Lower lobe of right lung (tissue), 2 donors: ENCODE measurements around the gene SHMT2. TPM values are rescaled to one million over a fixed set of nuclear protein-coding genes. Genes with fewer than 3 reads are reported as not detected.

Source experiments
- ATAC-seq, 2 donors: fragments of 200-7000 bp; cut with Tn5 transposase; one replicate each; pipeline ENCODE4 v1.9.1; 2020 to 2022; ENCODE audit warnings: mild to moderate bottlenecking in 2 of 2, moderate library complexity in 2 of 2
- DNase-seq: peaks from one replicate; pipeline ENCODE4 v3.0.0-alpha.2; 2020
- H3K27ac ChIP-seq: fragments of 200-600 bp; one replicate; pipeline ENCODE4 v1.8.0; 2022
- H3K27me3 ChIP-seq: fragments of 200-600 bp; one replicate; pipeline ENCODE4 v1.8.0; 2022; ENCODE audit warnings: low read depth
- H3K36me3 ChIP-seq: fragments of 200-600 bp; one replicate; pipeline ENCODE4 v1.8.0; 2022; ENCODE audit warnings: mild to moderate bottlenecking
- H3K4me1 ChIP-seq: fragments of 200-600 bp; one replicate; pipeline ENCODE4 v1.8.0; 2022
- H3K4me3 ChIP-seq: fragments of 200-600 bp; one replicate; pipeline ENCODE4 v1.8.0; 2022; ENCODE audit warnings: mild to moderate bottlenecking
- H3K9me3 ChIP-seq: fragments of 200-600 bp; one replicate; pipeline ENCODE4 v1.8.0; 2022
- intact Hi-C: fragments of 100-400 bp; cut with DNase I; formaldehyde crosslinking; loops from one replicate; pipeline ENCODE4 v1.11.0; 2022
- total RNA-seq: library from RNA; stranded (reverse); fragmentation: NEBNext Ultra II Directional; extraction: Animal tissue kit (Norgen Biotek cat#: 25700); gene quantifications from one replicate; pipeline ENCODE4 v1.2.1, GENCODE V29; 2021
- TF ChIP-seq, protein P1 (sequence below): fragments of 200-600 bp; IDR thresholded peaks from one replicate; pipeline ENCODE4 v1.8.0; 2022; ENCODE audit warnings: antibody characterized with exemption, mild to moderate bottlenecking
- donor health status: DM: no; HTN: yes; CAD: no; lungs with severe emphysema.

SHMT2 gene
- total RNA-seq, 1 donor from 2014 or later = 66.6 TPM

DNA sequence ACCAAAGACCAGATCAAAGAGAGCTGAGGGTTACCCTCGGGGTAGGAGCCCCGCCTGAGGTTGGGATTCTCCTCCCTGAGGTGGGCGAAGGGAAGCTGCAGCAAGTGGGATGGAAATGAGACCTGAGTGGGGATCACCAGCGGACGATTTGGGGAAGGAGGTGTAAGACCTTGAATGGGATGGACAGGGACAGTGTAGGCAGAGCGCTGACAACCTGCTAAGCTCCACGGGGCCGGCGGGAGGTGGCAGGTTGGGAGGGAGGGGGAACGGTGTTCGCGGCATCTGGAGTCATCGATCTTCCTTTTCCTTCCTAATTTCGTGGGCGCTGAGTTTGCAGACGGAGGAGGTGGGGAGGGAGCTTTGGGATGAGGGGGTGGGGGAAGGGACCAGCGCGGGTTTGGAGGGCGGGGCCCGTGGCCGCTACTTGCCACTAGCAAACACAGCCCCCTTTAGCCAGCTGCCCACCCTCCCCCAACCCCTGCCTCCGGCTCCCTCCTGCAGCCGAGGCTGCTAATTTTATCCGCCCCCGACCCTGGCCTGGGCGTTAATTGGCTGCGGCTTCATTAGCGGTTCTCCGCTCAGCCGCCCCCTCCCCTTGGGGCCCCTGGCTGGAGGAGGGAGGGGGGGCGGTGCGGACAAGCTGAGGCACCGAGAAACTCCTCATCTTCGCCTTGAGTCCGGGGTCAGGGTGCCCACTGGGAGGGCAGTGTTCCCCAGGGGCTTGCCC, 2.8 kb upstream of the SHMT2 start:
- peaks cover 5% of the 10 kb centered on the region for H3K36me3 ChIP-seq
- H3K27me3 ChIP-seq = peaks cover 58% of the 10 kb centered on the region
- intact Hi-C loops = no loop called here
- TF ChIP-seq, protein P1, sequence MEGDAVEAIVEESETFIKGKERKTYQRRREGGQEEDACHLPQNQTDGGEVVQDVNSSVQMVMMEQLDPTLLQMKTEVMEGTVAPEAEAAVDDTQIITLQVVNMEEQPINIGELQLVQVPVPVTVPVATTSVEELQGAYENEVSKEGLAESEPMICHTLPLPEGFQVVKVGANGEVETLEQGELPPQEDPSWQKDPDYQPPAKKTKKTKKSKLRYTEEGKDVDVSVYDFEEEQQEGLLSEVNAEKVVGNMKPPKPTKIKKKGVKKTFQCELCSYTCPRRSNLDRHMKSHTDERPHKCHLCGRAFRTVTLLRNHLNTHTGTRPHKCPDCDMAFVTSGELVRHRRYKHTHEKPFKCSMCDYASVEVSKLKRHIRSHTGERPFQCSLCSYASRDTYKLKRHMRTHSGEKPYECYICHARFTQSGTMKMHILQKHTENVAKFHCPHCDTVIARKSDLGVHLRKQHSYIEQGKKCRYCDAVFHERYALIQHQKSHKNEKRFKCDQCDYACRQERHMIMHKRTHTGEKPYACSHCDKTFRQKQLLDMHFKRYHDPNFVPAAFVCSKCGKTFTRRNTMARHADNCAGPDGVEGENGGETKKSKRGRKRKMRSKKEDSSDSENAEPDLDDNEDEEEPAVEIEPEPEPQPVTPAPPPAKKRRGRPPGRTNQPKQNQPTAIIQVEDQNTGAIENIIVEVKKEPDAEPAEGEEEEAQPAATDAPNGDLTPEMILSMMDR = no peak
- ATAC-seq (no peak), DNase-seq (no peak)
- peaks cover 44% of the 10 kb centered on the region for H3K4me1 ChIP-seq
- H3K27ac ChIP-seq = no peak overlapping the region
- no peaks in the 10 kb centered on the region for H3K9me3 ChIP-seq
- H3K4me3 ChIP-seq = no peak overlapping the region

DNA sequence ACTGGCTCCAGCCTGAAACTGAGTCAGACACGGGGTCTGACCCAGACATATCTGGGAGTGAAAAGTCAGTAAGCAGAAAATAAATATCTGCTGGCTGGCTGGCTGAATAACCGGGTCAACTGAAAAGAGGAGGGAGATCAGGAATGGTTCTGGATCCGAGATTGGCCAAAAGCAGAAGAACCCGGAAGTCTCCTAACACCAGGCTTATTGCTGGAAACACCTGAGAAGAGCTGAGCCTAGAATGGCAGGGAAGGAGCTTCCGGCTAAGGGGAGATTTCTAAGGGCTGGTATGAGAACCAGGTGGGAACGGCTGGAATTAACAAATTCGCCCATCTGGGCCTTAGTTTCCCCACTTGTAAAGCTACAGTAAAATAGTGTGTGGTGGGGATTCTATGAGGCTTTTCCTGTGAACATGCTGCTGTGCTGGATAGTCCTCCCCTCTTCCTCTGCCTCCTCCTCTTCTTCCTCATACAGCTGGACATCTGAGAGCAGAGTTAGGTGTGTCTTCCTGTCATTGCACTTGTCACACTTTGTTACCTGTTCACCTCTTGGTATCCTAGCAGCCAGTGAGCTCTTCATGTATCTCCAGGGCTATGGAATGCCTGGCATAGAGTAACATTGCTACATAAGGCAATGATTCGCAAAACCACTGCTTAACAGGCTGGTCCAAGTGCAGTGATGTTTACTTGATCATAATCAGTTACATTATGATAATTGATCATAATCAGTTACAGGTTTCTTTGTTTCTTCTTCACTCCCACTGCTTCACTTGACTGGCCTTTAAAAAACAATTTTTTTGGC, 2.0 kb upstream of the SHMT2 start:
- H3K4me3 ChIP-seq = no peak overlapping the region
- ATAC-seq = no peak
- H3K36me3 ChIP-seq = peaks cover 13% of the 10 kb centered on the region
- TF ChIP-seq, protein P1 = no peak
- H3K4me1 ChIP-seq = peaks cover 44% of the 10 kb centered on the region
- no peak overlapping the region for H3K27ac ChIP-seq
- H3K9me3 ChIP-seq = no peaks in the 10 kb centered on the region
- peaks cover 50% of the 10 kb centered on the region for H3K27me3 ChIP-seq
- intact Hi-C loops = no loop called here
- DNase-seq = no peak

DNA sequence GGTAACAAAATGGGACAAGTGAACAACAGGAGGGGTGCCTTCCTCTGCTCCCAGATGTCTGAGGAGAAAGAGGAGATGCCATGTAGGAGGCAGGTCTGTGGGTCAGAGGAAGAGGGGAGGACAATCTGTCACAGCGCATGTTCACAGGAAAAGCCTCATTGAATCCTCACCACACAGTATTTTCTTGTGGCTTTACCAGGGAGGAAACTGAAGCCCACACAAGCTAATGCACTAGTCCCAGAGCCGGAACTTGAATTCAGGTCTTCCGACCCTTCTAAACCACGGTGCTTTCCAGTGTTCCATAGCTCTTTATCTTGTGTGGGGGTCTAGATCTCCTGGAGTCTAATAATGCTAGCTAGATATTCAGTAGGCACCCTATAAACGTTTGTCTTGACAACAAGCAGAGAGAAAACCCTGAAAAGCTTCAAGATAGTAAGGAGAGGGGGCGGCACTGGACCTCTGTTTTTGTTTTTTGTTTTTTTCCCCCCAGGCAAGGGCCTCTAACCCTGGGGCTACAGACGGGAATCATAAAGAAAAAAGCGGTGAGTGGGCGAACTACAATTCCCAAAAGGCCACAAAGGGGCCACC, 371 bp upstream of the SHMT2 start:
- H3K36me3 ChIP-seq = peaks cover 29% of the 10 kb centered on the region
- peak overlapping the region; percentile 58 for H3K4me3 ChIP-seq
- H3K27me3 ChIP-seq = peaks cover 34% of the 10 kb centered on the region
- ATAC-seq = no peak
- DNase-seq = no peak
- H3K9me3 ChIP-seq = no peaks in the 10 kb centered on the region
- TF ChIP-seq, protein P1 = no peak
- peak overlapping the region; percentile 61 for H3K27ac ChIP-seq
- intact Hi-C loops = no loop called here
- H3K4me1 ChIP-seq = peaks cover 44% of the 10 kb centered on the region

DNA sequence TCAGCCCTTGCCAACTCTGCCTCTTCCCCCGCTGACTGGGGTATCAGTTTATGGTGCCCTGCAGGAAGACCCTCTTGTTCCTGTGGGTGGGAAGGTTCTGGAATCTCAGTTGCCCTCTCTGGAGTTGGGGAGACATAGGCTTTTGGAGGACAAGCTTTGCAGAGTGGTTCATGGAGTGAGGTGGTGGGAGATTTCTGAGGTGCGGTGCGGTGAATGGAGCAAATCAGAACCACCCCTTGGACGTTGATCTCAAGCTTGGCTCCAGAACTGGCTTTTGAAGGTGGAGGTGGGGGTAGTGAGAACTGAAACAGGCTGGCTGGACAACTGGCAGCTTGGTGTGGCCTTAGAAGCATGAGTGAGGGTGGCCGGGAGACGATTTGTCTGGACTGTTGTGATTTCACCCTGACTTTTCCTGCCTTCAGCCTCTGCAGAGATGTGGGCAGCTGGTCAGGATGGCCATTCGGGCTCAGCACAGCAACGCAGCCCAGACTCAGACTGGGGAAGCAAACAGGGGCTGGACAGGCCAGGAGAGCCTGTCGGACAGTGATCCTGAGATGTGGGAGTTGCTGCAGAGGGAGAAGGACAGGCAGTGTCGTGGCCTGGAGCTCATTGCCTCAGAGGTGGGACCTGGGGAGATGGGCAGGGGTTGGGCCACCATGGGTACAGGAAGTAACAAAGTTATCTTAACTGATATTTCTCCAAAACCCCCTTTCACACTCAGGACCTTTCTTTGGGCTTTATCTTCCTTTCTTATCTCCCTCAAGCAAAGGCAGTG, 1.1 kb downstream of the SHMT2 start:
- Histone ChIP-seq H3K4me3 (peak overlapping the region; percentile 58), H3K27me3 (peaks cover 20% of the 10 kb centered on the region), H3K4me1 (peaks cover 36% of the 10 kb centered on the region), H3K27ac (peak overlapping the region; percentile 61), H3K36me3 (peaks cover 34% of the 10 kb centered on the region), H3K9me3 (no peaks in the 10 kb centered on the region)
- ATAC-seq (no peak), DNase-seq (peak; percentile 32)
- intact Hi-C loops = no loop called here
- TF ChIP-seq, protein P1 = no peak
